Kidney (tissue), 14 donors: ENCODE measurements around the gene MYO10. TPM values are rescaled to one million over a fixed set of nuclear protein-coding genes. Genes with fewer than 3 reads are reported as not detected.
A peak's percentile ranks its signal among the peaks of the same experiment; 100 is the strongest.

Experiments used
- DNase-seq, 5 donors: peaks; one replicate each; pipeline ENCODE4 v3.0.0-alpha.2; 2013 to 2020
- FAIRE-seq: peaks from 2 replicates; lab custom pipeline; 2012; peaks lifted over from hg19 to GRCh38; lab: Jason Lieb, UNC
- H3K27ac ChIP-seq, 2 donors: one replicate each; pipeline ENCODE4 v1.7.0; 2013; ENCODE audit warnings: low read depth in 2 of 2, low read length in 2 of 2, inconsistent platforms in 1 of 2
- H3K27me3 ChIP-seq: one replicate; pipeline ENCODE4 v1.7.1; 2013; ENCODE audit warnings: low read length, inconsistent platforms; ENCODE audit not compliant: control insufficient read depth, insufficient read depth
- H3K36me3 ChIP-seq, 3 donors: one replicate each; pipeline versions ENCODE4 v1.7.0 to v1.7.1; 2013; ENCODE audit warnings: low read length in 3 of 3, control low read depth in 1 of 3, inconsistent platforms in 1 of 3; ENCODE audit not compliant: insufficient read depth in 3 of 3, control insufficient read depth in 2 of 3
- H3K4me1 ChIP-seq, 3 donors: one replicate each; pipeline versions ENCODE4 v1.7.0 to v1.7.1; 2013; ENCODE audit warnings: low read length in 3 of 3, inconsistent platforms in 1 of 3, low read depth in 1 of 3; ENCODE audit not compliant: control insufficient read depth in 2 of 3, insufficient read depth in 2 of 3
- H3K4me3 ChIP-seq, 3 donors: one replicate each; pipeline versions ENCODE4 v1.7.0 to v1.8.1; 2013; ENCODE audit warnings: low read length in 3 of 3, control low read depth in 1 of 3, inconsistent platforms in 1 of 3
- H3K9ac ChIP-seq, 3 donors: one replicate each; pipeline versions ENCODE4 v1.7.0 to v1.7.1; 2013; ENCODE audit warnings: low read length in 3 of 3, control low read depth in 1 of 3, inconsistent platforms in 1 of 3
- H3K9me3 ChIP-seq, 3 donors: one replicate each; pipeline versions ENCODE4 v1.7.0 to v1.7.1; 2013; ENCODE audit warnings: low read length in 3 of 3, control low read depth in 1 of 3, inconsistent platforms in 1 of 3; ENCODE audit not compliant: control insufficient read depth in 2 of 3, insufficient read depth in 1 of 3
- intact Hi-C: fragments of 100-400 bp; cut with DNase I; formaldehyde crosslinking; loops from one replicate; pipeline ENCODE4 v1.11.1; 2022
- polyA plus RNA-seq: library from polyadenylated mRNA; stranded (reverse); fragments of 350-450 nt; fragmentation: Illumina TruSeq; extraction: RNeasy Lipid Tissue Mini Kit (QIAGEN cat#74804); gene quantifications from one replicate; pipeline ENCODE4 v1.2.3, GENCODE V29; 2014; ENCODE audit warnings: low read depth, low replicate concordance; ENCODE audit not compliant: insufficient read depth
- total RNA-seq: library from RNA; stranded (reverse); fragmentation: NEBNext Ultra II Directional; extraction: Animal tissue kit (Norgen Biotek cat#: 25700); gene quantifications from one replicate; pipeline ENCODE4 v1.2.1, GENCODE V29; 2021
- TF ChIP-seq, protein P1 (sequence below): IDR thresholded peaks from 3 replicates; pipeline ENCODE4 v1.5.1; 2012; ENCODE audit warnings: mild to moderate bottlenecking, moderate library complexity, borderline replicate concordance; ENCODE audit not compliant: insufficient read depth; ENCODE audit errors: extremely low read depth
- donor health status: control.
- donor health status: control.
- donor health status: control.
- donor health status: control.
- donor health status: control.
- donor health status: DM: yes; HTN: yes; CAD: no.
- donor health status: Normal renal cell carcinoma (clear cell type).

The MYO10 gene
- total and polyA plus RNA-seq, 2 donors from 2014 or later = 7.6 to 52.4 TPM

DNA sequence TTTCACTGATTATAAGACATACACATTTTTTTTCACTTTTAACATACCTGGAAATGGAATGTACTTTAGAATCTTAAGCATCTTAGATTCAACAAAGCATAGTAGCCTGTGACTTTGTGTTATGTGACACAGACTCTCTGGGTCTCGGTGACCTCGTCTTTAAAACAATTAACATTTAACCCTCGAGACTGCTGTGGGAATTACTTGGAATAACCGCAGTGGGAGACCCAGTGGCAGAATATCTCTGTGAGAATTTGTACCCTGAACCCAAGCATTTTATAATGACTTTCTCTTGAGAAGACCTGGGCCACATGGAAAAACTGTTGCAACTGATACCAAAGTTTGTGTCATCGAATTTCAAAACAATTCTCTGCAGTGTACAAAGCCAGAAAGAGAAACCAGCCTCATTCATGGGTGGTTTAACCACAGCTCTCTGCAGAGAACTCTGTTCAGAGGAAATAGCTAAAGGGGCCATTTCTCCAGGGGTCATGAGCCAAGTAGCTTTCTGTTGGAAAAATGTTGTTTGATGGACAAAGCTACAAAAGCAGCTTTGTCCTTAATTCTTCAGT is 309.3 kb downstream of the MYO10 start:
- DNase-seq (no peak), FAIRE-seq (no peak)
- no peaks in the 10 kb centered on the region for H3K9me3 ChIP-seq
- no peak overlapping the region for H3K4me3 ChIP-seq
- intact Hi-C loops = no loop called here
- H3K27me3 ChIP-seq = no peaks in the 10 kb centered on the region
- H3K27ac ChIP-seq = no peak overlapping the region
- no peaks in the 10 kb centered on the region for H3K4me1 ChIP-seq
- no peaks in the 10 kb centered on the region for H3K36me3 ChIP-seq
- no peak overlapping the region for H3K9ac ChIP-seq
- TF ChIP-seq, protein P1, sequence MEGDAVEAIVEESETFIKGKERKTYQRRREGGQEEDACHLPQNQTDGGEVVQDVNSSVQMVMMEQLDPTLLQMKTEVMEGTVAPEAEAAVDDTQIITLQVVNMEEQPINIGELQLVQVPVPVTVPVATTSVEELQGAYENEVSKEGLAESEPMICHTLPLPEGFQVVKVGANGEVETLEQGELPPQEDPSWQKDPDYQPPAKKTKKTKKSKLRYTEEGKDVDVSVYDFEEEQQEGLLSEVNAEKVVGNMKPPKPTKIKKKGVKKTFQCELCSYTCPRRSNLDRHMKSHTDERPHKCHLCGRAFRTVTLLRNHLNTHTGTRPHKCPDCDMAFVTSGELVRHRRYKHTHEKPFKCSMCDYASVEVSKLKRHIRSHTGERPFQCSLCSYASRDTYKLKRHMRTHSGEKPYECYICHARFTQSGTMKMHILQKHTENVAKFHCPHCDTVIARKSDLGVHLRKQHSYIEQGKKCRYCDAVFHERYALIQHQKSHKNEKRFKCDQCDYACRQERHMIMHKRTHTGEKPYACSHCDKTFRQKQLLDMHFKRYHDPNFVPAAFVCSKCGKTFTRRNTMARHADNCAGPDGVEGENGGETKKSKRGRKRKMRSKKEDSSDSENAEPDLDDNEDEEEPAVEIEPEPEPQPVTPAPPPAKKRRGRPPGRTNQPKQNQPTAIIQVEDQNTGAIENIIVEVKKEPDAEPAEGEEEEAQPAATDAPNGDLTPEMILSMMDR = no peak

DNA sequence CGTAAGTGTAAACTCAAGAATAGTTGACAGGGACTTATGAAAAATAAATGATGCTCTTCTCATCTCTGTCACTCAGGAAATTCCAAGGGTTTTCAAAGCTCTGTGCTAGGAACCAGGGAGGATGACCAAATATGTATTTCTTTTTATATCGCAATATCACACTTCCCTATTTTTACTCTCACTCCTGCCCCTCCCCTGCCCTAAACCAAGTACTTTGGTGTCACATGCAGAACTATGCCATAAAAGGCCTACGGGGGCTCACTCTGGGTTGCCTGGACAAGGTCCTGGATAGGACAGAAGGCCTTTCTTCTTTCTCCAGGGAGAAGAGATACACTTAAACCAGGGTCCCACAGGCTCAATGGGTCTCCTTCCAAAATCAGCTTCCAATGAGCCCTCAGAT is 311.0 kb downstream of the MYO10 start:
- H3K4me1 ChIP-seq = no peaks in the 10 kb centered on the region
- FAIRE-seq (no peak), DNase-seq (no peak)
- H3K9ac ChIP-seq = no peak overlapping the region
- H3K27me3 ChIP-seq = no peaks in the 10 kb centered on the region
- no peak overlapping the region for H3K4me3 ChIP-seq
- no peak overlapping the region for H3K27ac ChIP-seq
- H3K9me3 ChIP-seq = no peaks in the 10 kb centered on the region
- TF ChIP-seq, protein P1 = no peak
- intact Hi-C loops = no loop called here
- no peaks in the 10 kb centered on the region for H3K36me3 ChIP-seq

DNA sequence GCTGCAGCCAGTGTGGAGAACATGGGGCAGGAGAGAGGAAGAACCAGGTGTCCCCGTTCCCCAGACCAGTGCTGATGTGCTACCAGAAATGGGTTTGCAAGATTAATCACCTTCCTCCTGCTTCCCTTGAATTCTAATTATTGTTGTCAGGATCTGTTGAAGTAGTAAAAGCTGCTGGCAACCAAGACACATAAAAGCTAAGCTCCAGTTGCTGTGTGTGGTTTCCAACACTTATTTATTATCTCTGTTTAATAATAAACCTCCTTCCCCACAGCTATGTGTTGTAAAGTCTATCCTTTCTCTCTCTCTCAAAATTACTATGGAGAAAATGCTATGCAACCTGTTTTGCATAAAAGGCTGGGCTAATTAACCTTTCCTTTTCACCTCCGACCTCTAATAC is 317.0 kb downstream of the MYO10 start:
- no peak overlapping the region for H3K4me3 ChIP-seq
- DNase-seq (peak in 1 of 5 donors; percentile 8), FAIRE-seq (no peak)
- intact Hi-C loops = no loop called here
- H3K27ac ChIP-seq = no peak overlapping the region
- no peak overlapping the region for H3K9ac ChIP-seq
- TF ChIP-seq, protein P1 = no peak
- no peaks in the 10 kb centered on the region for H3K36me3 ChIP-seq
- no peaks in the 10 kb centered on the region for H3K9me3 ChIP-seq
- peaks cover 0 to 8% (median 0%) of the 10 kb centered on the region in 3 donors for H3K4me1 ChIP-seq
- H3K27me3 ChIP-seq = no peaks in the 10 kb centered on the region
